GM12875 (cell line): ENCODE measurements around the gene PRKCB.

Experiments
- H3K4me3 ChIP-seq: one replicate; pipeline ENCODE4 v1.5.1; 2011; ENCODE audit warnings: low read depth, low read length, control low read depth
- CTCF ChIP-seq: IDR thresholded peaks from 2 replicates; pipeline ENCODE4 v1.5.1; 2011; ENCODE audit warnings: low read depth, mild to moderate bottlenecking, control low read depth, inconsistent platforms, low read length, moderate library complexity, borderline replicate concordance; ENCODE audit not compliant: insufficient read depth

The PRKCB gene

GRCh38 chr16:23962001-23962400, 126.2 kb downstream of the PRKCB start:
- no peak for TF ChIP-seq CTCF
- no peak overlapping the region for H3K4me3 ChIP-seq

- TF ChIP-seq CTCF = no peak
- no peak overlapping the region for H3K4me3 ChIP-seq
Measured at GRCh38 chr16:23964136-23964535, 128.4 kb downstream of the PRKCB start.

GRCh38 chr16:23965137-23965733, 129.5 kb downstream of the PRKCB start:
- TF ChIP-seq CTCF = no peak
- H3K4me3 ChIP-seq = no peak overlapping the region

- TF ChIP-seq CTCF = no peak
Measured at GRCh38 chr16:23966597-23967394, 131.0 kb downstream of the PRKCB start.

GRCh38 chr16:23967775-23968174, 132.0 kb downstream of the PRKCB start:
- no peak overlapping the region for H3K4me3 ChIP-seq
- TF ChIP-seq CTCF = no peak

More at GRCh38 chr16:23966597-23967394, 131.0 kb downstream of the PRKCB start:
- no peak overlapping the region for H3K4me3 ChIP-seq

GRCh38 chr16:23968176-23968575, 132.4 kb downstream of the PRKCB start:
- H3K4me3 ChIP-seq = no peak overlapping the region

More at GRCh38 chr16:23968176-23968575, 132.4 kb downstream of the PRKCB start:
- TF ChIP-seq CTCF = no peak
